Thyroid gland (tissue), 4 donors: ENCODE data around the gene ANO6.

Source experiments
- POLR2A ChIP-seq, 2 donors: fragments of 450-650 bp; IDR thresholded peaks; one replicate each; pipeline ENCODE4 v1.6.1; 2017; ENCODE audit warnings: antibody characterized with exemption in 2 of 2, mild to moderate bottlenecking in 2 of 2, moderate library complexity in 1 of 2
- TF ChIP-seq, protein P1 (sequence below), 6 experiments: fragments of 200-600 bp in 3 of 6; fragments of 450-650 bp in 3 of 6; sonication (generic) in 3 of 6; IDR thresholded peaks; one replicate each; pipeline ENCODE4 v1.5.1; 2016 to 2019; ENCODE audit warnings: antibody characterized with exemption in 6 of 6, mild to moderate bottlenecking in 2 of 6, inconsistent platforms in 1 of 6, moderate library complexity in 1 of 6

DNA sequence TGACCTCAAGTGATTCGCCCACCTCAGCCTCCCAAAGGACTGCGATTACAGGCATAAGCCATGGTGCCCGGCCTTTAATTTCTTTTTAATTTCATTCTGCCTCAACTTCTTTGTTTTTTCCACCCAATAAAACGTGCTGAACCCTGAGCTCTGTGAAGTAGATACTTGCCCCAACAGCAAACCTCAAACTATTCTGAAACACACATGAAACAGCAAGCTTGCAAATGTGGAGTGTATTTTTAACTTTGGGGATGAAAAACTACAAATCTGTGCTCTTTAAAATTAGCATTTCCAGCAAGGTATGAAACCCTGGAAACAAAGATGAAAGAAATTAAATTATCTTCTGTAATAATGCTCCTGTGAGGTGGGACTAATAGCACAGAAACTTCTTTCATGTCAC is 246.6 kb downstream of the ANO6 start:
- no peak for TF ChIP-seq POLR2A (IDR thresholded peaks at IDR 0.05)
- TF ChIP-seq, protein P1, sequence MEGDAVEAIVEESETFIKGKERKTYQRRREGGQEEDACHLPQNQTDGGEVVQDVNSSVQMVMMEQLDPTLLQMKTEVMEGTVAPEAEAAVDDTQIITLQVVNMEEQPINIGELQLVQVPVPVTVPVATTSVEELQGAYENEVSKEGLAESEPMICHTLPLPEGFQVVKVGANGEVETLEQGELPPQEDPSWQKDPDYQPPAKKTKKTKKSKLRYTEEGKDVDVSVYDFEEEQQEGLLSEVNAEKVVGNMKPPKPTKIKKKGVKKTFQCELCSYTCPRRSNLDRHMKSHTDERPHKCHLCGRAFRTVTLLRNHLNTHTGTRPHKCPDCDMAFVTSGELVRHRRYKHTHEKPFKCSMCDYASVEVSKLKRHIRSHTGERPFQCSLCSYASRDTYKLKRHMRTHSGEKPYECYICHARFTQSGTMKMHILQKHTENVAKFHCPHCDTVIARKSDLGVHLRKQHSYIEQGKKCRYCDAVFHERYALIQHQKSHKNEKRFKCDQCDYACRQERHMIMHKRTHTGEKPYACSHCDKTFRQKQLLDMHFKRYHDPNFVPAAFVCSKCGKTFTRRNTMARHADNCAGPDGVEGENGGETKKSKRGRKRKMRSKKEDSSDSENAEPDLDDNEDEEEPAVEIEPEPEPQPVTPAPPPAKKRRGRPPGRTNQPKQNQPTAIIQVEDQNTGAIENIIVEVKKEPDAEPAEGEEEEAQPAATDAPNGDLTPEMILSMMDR (IDR thresholded peaks at IDR 0.05): no peak
